Hematopoietic multipotent progenitor cell treated with erythropoietin and hydrocortisone succinate and interleukin-3 and kit ligand, for 4 days (in vitro differentiated cells): ENCODE data around the gene GID8.
A peak's percentile ranks its signal among the peaks of the same experiment; 100 is the strongest.

ENCODE experiments used
- DNase-seq: peaks from one replicate; pipeline ENCODE4 v3.0.0-alpha.2; 2015

GID8 gene

DNA sequence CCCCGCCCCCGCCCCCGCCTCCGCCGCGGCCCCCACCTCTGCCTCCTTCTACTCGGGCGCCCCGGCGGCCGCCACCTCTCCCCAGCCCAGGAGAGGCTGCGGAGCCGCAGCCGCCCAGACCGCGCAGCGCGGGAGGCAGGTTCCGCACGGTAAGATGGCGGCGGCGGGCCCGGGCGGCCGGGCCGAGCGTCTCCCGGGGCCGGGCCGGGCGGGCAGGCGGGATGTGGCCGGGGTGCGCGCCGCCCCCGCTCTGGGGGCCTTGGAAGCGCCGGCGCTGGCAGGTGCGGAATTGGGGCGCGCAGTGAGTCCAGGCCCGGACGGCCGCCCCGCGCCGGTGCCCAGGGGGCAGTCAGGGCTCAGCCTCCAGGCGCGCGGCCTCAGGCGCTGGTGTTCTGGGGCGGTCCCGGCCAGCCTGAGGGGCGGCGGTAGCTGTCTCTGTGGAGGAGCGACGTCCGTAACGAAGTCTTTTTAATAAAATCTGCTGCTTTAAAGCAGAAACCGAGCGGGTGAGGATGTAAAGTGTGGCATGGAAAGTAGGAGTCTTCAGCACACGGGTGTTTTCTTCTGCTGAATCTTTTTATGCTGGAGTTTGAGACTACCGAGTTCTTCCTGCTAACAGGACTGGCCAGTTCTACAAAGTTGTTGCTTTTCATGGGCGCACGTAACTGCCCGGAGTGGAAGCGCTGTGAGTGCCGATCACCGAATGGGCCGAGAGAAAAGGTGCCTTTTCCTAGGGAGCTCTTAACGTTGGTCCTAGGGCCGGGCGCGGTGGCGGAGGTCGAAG is at the start of gene GID8:
Gene GID8, plus strand, starts transcription at position 43 of the 784 bp plus-strand sequence. CDS start 3,356 bp downstream, outside the sequence.
- DNase-seq, result peak; percentile 75

DNA sequence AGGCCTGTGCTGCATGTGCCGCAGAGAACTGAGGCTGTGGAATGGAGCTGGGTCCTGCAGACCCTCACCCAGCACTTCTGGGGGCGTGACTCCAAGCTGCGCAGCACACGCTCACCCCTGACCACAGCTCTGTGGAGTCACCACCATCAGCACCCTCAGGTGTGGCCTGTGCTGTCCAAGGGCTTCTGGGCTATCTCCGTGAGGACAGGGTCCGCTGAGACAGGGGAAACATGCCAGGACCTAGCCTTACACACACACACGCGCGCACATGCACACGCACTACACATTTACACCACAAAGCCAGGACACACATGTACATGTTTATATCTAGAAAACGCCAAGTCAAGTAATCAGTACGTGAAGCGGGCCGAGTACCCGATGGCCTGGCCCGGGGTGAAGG is 49.5 kb upstream of the GID8 start:
- DNase-seq, result no peak

DNA sequence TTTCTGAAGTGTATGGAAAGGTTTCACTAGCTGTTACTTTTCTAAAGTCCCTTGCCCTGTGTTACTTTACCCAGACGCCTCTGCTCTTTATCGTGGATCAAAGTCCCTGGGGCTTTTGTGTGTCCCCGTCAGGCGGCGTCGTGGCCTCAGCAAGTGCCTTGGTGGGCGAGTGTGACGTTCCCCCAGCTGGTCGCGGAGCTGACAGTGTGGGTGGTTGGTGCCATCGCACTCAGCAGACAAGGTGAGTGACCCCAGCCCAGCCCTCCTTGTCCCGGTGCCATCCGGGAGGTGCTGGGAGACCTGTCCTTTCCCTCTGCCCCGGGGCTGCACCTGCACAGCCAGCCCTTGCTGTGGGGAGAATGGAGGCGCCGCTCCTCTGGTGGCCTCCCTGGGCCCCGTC is 49.0 kb upstream of the GID8 start:
- no peak for DNase-seq

GRCh38 chr20:62889411-62889810 is 48.5 kb upstream of the GID8 start:
- DNase-seq, result no peak

GRCh38 chr20:62889871-62890270 is 48.1 kb upstream of the GID8 start:
- DNase-seq, result no peak

DNA sequence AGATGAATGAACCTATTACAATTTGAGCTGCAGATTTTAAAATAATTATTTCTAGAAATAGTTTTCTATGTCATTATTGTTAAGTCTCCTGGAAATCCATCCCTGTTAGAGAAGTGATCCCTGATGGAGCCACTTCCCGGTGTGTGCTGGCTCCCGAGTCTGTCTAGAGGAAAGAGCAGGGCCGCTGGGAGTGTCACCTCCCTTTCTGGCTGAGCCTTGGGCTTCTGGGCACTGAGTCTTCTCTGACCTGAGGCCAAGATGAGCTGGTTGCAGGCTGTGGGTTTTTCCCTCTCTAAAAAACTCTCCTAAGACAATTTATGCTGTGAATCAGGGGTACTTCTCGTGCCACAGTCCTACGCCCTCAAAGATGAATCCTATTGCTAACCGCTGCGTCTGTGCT is 47.5 kb upstream of the GID8 start:
- DNase-seq, result no peak

- DNase-seq, result no peak
Measured at GRCh38 chr20:62891111-62891510, 46.8 kb upstream of the GID8 start.

DNA sequence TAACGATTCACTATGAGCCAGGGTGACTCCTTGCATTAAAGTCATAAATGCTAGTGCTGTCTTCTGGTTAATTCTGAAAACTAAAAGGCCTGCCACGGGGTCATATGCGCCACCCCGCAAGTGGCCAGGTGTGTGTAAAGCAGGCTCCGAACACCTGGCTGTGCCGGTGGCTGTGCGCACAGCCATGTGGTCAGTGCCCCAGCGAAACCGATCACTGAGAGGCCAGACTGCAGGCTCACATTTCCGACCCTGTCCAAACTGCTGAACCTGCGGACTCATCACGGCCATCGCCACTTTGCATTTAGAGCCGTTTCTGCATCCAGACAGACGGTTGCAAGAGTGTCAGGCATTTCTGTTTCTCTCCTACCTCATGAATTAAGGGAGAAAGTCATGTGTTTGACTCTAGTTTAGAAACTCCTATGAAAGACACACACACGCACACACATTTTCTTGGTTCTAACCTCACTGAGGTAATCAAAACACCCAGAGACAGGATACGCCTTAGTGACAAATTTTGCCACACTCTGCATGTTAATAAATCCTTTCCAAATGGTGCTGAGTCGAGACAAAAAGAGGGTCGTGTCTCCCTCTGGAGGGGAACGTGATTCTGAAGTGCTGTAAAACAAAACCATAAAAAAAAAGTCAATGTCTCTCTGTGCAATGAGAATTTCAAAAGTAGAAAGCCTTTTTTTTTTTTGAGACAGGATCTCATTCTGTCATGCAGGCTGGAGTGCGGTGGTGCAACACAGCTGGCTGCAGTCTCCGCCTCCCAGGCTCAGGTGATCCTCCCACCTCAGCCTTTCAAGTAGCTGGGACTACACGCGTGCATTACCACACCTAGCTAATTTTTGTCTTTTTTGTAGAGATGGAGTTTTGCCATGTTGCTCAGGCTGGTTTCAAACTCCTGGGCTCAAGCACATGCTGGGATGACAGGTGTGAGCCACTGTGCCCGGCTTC is 45.3 kb upstream of the GID8 start:
- DNase-seq, result no peak

GRCh38 chr20:62893700-62894099 is 44.2 kb upstream of the GID8 start:
- DNase-seq, result no peak

- no peak for DNase-seq
Measured at GRCh38 chr20:62894261-62894660, 43.7 kb upstream of the GID8 start.

DNA sequence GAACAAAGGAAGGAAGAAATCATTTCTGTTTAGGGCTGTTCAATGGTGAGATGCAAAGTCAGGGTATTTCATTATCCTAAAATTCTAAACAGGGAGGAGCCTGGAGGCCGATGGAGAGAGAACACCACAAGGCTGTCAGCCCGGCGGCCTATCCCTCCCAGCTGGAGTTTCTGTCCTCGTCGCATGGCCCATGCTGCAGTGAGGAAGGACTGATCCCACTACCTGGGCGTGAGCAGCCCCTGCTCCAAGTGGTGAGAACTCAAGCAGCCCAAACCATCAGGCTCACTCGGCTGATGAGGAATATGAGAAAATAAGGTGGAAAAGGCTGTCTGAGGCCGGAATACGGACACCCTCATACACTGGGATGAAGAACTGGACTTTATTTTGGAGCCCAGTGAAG is 42.4 kb upstream of the GID8 start:
- DNase-seq, result no peak

DNA sequence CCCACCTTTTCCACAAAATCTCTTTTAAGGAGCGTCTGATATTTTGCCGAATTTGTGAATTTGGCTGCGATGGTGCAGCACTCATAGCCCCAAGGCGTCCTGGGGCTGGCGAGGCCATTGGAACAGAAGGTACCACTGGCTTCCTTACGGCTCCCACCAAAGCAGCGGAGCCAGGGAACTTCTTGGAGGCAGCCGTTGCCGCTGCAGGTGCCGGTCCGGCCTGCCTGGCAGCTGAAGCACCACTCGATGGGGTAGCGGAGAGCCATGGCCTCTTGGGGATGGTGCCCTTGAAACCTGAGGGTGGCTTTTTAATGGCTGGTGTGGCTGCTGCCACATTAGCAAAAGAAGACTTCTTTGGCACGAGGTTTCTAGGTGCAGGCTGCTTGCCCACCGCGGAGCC is 41.4 kb upstream of the GID8 start:
- no peak for DNase-seq

GRCh38 chr20:62897666-62898065 is 40.3 kb upstream of the GID8 start:
- DNase-seq, result no peak

DNA sequence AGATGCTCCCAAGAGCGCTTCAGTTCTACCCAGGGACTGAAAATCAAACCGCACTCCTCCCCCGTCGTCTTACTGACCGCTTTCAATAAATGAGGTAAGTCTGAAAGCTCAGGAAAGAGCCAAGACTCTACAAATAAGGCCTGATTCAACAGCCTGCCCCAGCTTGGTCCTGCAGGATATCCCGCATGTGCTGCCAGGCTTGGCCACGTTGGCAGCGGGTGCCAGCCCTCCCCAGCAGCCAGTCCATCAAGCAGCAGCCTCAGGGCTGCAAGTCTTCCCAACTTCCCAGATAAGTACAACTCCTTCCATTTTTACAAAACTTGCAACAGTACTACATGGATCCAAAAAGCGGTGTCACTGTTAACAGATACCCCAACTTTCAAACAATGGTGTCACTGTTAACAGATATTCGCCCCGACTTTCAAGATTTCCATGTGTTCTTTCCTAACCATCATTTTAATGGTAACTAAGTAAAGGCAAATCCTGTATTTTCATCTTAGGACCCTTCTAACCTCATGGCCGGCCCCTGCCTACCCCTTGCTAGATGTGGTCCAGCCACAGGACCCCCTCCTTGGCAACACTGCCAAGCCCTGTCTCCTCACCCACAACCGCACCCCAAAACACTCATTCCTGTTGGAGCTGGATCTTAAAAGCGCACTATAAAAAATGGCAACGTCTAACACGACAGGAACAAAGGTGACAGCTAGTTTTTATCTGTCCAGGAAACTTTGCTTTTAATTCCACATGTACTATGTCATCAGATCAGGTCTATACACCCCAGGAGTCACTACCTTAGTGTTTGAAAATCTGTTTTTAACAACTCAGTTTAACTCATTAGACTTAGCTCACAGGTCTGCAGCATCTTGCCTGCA is 39.6 kb upstream of the GID8 start:
- DNase-seq, result no peak

GRCh38 chr20:62898970-62899632 is 38.8 kb upstream of the GID8 start:
- no peak for DNase-seq

DNA sequence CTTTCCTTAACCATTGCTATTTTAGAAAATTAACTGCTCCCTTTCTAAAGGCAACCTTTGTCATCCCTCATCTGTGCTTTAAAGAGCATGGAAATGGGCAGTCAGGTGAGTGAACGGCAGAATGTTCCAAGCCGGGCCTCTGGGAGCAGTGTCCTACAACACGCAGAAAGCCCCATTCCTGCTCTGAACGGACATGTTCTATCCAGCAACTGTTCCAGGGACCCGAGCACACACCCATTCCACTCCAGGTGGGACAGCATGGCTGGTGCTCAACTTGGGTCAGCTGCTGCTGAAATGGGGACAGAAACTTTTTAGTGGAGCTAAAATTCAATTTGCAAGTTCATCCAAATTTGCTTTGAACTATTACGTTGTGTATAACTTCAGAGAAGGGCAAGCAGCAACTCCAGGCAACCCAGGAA is 38.3 kb upstream of the GID8 start:
- no peak for DNase-seq

DNA sequence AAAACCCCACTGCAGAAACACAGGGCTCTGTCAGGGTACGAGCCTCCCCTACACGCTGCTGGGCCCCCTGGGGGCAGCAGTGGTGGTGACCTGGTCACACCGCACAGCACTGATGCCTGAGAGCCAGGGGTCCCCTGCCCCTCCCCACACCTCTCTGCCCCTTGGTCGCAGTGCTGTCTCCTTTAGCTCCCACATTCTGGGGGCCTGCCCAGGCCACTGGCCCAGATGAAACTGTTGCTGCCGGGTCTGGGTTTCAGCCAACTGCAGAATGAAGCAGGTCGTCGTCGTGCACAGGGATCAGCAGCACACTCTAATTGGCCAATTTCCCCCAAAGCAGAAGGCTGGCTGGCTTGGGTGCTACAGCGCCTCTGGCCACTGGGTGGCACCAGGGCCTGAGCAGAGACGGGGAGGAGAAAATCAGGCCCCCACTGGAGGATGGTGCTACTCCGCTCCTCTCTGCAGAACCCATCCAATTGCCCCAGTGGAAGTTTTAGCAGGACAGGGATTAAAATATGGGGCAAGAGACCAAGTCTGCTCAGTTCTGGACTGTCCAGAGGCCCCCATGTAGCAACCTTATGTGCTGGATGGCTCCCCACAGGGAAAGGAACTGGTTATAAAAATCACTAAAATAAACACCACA is 37.8 kb upstream of the GID8 start:
- DNase-seq, result peak; percentile 88

GRCh38 chr20:62900692-62901584 is 37.0 kb upstream of the GID8 start:
- peak; percentile 32 for DNase-seq

- DNase-seq, result no peak
Measured at GRCh38 chr20:62901891-62902290, 36.1 kb upstream of the GID8 start.

- no peak for DNase-seq
Measured at GRCh38 chr20:62902926-62903615, 34.9 kb upstream of the GID8 start.
